Stimulated activated naive CD4-positive, alpha-beta T cell (primary cell): ENCODE data around the gene CRADD.
"Not testable (repeated sequence)": the region's sequence is repeated elsewhere in the genome, so short reads cannot be mapped to it uniquely, and the experiment has no call there.

Experiments
- DNase-seq, 6 experiments: peaks; one replicate each; lab custom pipeline; 2025; lab: John Stamatoyannopoulos, UW

The CRADD gene

DNA sequence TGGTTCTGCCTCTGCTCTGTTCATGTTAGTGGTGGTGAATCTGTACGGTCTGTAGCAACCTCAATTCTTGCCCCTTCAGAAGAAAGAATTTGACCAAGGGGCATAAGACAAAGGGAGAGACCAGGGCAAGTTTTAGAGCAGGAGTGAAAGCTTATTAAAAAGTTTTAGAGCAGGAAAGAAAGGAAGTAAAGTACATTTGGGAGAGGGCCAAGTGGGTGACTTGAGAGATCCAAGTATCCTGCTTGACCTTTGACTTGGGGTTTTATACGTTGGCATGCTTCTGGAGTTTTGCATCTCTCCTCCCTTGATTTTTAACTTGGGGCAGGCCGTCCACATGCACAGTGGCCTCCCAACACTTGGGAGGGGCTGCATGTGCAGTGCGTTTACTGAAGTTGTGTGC, 225.0 kb downstream of the CRADD start:
- DNase-seq = no peak

DNA sequence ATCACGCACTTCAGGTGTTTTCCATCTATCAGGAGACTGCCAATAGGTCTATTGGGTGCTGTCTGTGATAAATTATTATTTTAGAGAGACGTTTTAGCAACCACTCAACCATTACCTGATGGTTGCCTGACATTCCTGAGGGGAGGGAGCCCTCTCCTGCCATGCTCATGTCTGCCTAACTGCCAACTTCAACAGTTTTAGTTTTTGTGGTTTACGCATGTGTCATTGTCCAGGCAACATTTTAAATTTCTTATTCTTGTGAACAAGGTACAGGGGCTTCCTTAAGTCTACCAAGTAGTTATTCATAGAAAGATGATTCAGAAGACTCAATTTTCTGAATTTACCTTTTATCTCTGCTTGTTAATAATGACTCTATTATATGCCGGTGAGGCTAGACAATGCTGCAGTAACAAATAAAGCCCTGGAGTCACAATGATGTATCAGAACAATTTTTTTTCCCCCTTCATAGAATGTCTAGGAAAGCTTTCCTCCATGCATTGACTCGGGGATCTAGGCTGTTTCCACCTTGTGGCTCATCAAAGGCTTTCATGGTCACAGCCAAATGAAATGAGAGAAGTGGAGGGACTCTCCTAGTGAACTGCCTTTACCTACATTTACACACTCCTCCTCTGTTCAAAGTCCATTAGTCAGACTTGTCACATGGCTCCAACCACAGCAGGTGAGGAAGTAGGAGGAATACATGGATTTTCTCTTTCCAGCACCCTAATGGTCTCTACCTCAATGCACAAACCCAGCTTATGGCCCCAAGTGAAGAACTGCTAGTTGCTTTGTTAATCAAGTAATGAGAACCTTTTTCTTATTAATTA, 225.8 kb downstream of the CRADD start:
- no peak for DNase-seq

DNA sequence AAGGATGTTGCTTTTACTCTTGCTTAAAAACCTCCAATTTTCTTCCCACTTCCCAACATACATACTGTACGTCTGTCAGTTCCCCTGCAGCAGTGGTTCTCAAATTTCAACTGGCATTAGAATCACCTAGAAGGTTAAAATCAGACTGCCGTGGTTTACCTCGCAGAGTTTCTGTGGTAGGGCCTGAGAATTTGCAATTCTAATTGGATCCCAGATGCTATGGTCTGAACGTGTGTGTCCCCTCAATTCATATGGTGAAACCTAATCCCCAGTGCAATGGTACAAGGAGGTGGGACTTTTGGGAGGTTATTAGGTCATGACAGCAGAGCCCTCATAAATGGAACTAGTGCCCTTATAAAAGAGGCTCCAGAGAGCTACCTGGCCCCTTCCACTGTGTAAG, 226.9 kb downstream of the CRADD start:
- no peak for DNase-seq

DNA sequence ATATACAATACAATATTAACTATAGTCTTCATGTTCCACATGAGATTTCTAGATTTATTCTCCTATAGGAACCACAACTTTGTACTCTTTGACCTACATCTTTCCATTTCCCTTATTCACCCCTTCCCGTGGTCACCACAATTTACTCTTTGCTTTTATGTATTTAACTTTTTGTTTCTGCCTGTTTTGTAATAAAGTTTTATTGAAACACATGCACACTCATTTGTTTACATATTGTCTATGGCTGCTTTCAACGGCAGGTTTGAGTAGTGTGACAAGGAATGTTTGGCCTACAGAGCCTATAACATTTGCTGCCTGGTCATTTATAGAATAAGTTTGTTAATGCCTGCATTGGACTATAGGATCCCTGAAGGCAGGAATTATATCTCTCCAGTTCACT, 231.1 kb downstream of the CRADD start:
- no peak for DNase-seq

- DNase-seq = no peak
Observed at GRCh38 chr12:93908846-93909567, 231.8 kb downstream of the CRADD start.

- DNase-seq = no peak
Observed at GRCh38 chr12:93911396-93911795, 234.2 kb downstream of the CRADD start.

- no peak for DNase-seq
Observed at GRCh38 chr12:93912086-93912733, 235.0 kb downstream of the CRADD start.

GRCh38 chr12:93913845-93914244, 236.7 kb downstream of the CRADD start:
- no peak for DNase-seq

DNA sequence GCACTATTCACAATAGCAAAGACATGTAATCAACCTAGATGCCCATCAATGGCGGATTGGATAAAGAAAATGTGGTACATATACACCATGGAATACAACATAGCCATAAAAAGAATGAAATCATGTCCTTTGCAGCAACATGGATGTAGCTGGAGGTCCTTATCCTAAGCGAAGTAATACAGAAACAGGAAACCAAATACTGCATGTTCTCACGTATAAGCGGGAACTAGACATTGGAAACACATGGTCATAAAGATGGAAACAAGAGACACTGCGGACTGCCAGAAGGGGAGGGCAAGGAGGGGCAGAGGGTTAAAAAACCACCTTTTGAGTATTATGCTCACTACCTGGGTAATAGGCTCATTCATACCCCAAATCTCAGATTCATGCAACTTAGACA, 237.1 kb downstream of the CRADD start:
- no peak for DNase-seq

DNA sequence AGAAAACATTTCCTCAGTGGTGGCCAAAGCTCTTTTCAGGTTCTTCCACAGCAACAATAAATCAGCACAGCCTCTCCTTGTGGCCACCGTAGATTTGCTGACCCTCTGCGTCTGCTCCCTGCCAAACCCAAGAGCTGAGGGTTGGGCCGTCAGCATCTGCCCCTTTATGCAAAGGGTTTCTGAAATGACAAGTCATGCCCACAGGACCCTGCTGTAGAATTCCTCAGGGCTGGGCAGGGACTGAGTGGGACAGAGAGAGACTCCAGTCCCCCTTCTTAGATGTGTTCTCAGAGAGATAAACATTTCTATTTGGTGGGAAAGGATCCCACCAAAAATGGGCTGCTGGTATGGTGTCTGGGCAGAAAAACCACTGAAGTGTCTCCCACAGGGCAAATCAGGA, 238.2 kb downstream of the CRADD start:
- no peak for DNase-seq

DNA sequence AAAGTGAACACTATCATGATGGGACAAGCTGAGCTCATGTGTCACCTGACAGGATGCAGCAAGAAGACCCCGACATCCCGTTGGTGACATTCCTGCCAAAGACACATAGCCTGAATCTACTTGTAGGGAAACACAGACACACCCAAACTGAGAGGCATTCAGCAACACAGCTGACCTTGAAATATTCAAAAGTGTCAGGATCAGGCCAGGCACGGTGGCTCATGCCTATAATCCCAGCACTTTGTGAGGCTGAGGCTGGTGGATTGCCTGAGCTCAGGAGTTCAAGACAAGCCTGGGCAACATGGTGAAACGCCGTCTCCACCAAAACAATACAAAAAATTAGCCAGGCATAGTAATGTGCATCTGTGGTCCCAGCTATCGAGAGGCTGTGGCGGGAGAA, 239.2 kb downstream of the CRADD start:
- no peak for DNase-seq

DNA sequence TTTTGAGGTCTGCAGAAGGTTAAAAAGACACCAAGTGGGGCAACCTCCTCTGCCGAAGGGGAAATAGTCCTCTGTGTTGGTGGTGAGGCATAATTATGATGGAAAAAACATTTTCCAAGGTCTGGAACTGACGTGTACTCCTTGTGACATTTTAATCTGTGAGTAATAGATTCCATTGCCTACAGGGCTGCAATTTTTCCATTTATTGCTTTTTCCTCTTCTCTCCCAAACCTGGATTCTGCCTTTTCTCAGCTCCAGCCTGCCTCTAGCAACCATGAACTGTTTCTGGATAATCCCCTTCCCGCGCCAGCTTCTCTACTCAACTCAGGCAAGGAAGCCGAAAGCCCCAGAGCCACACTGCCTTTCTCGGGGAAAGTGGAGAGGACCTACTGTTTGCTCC, 241.1 kb downstream of the CRADD start:
- DNase-seq = no peak

DNA sequence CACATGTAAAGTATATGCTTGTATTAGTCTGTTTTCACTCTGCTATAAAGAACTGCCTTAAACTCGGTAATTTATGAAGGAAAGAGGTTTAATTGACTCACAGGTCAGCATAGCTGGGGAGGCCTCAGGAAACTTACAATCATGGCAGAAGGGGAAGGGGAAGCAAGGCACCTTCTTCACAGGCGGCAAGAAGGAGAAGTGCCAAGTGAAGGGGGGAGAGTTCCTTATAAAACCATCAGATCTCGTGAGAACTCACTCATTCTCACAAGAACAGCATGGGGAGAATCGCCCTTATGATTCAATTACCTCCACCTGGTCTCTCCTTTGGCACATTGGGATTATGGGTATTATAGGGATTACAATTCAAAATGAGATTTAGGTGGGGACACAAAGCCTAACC, 241.7 kb downstream of the CRADD start:
- DNase-seq = no peak

GRCh38 chr12:93921521-93921920, 244.3 kb downstream of the CRADD start:
- no peak for DNase-seq

DNA sequence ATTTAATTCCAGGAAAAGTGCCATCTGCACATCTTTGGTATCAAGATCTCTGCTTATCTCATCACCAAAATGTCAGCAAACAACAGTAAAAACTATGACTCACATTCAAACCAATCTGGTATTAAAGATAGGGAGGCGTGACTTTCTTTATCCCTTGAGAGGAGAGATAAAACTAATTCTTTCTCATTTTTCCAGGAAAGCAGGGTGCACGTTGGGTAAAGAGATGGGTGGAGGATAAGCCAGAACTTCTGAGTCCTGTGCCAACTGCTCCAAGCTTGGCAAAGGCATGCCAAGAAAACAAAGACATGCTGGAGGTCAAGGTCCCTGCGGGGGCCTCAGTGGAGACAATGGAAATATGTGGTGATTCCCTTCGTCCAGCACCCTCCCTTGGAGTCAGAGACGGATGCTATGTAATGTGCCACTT, 245.4 kb downstream of the CRADD start:
- DNase-seq = no peak

GRCh38 chr12:93924367-93924766, 247.2 kb downstream of the CRADD start:
- DNase-seq = no peak

DNA sequence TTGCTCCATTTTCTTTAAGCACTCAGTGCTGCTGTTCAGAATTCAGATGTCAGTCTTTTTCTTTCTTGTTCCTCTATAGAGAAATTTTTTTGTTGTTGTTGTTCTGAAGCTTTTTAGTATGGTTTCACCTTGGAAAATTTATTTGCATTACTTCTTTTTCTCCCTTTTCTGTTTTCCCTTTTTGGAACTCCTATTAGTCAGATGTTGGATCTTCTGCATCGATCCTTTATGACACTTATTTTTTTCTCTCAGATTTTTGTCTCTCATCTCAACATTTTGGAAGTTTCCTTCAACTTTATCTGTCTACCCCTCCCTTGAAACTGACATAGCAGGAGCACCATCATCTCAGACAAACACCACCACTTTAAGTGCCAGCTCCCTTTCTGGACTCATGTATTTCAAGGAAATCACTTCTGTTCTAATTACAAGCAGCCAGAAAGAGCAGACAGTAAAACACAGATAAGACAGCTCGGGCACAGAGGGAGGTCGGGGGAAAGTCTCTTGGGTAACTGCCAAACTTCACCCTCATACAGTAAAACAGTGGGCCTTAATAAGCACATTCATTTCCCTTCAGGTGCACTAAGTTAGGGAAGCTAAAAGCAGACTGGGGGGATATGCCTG, 248.5 kb downstream of the CRADD start:
- DNase-seq = no peak

DNA sequence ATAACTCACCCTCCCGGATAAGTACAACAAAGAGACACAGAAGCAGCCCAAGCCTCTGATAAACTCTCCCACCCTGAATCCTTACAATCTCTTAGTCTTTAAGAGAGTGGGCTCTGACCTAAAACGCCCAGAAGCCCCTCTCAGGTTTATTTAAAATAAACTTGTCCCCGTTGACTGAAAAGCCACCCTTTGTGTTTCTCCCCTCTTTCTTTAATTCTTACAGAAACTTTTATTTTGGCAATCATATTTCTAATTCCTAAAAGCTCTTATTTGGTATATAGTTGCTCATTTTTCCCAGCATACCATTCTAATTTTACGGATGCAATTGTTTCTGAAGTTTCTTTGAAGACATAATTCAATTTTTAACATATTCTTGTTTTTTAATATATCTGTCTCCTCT, 249.1 kb downstream of the CRADD start:
- no peak for DNase-seq

- DNase-seq = not testable (repeated sequence)
Observed at GRCh38 chr12:93929081-93929480, 251.9 kb downstream of the CRADD start.

- DNase-seq = no peak
Observed at GRCh38 chr12:93937812-93938211, 260.6 kb downstream of the CRADD start.

GRCh38 chr12:93938317-93938716, 261.1 kb downstream of the CRADD start:
- DNase-seq = no peak

- DNase-seq = no peak
Observed at GRCh38 chr12:93938931-93939330, 261.8 kb downstream of the CRADD start.
